Esophagus muscularis mucosa (tissue), 4 donors: ENCODE measurements around the gene SMIM14. TPM values are rescaled to one million over a fixed set of nuclear protein-coding genes. Genes with fewer than 3 reads are reported as not detected.

ENCODE experiments used
- DNase-seq: peaks from one replicate; pipeline ENCODE4 v3.0.0-alpha.2; 2017; ENCODE audit errors: extremely low spot score
- H3K27ac ChIP-seq, 4 donors: fragments of 200-600 bp; sonication (generic); replicated peaks in 1 of 4; 1 replicate in 3 of 4; 2 replicates in 1 of 4; pipeline ENCODE4 v1.5.1; 2016 to 2019; ENCODE audit warnings: mild to moderate bottlenecking in 1 of 4
- H3K27me3 ChIP-seq, 4 donors: fragments of 200-600 bp; sonication (generic); one replicate each; pipeline versions ENCODE4 v1.5.1 to v1.6.0; 2016 to 2019
- H3K36me3 ChIP-seq, 4 donors: fragments of 200-600 bp; sonication (generic); one replicate each; pipeline ENCODE4 v1.5.1; 2016 to 2019
- H3K4me1 ChIP-seq, 4 donors: fragments of 200-600 bp; sonication (generic); one replicate each; pipeline ENCODE4 v1.5.1; 2016 to 2019
- H3K4me3 ChIP-seq, 4 donors: fragments of 200-600 bp; sonication (generic); 1 replicate in 2 of 4; 2 replicates in 2 of 4; pipeline ENCODE4 v1.5.1; 2016 to 2019; ENCODE audit warnings: mild to moderate bottlenecking in 4 of 4, moderate library complexity in 1 of 4
- H3K9me3 ChIP-seq, 4 donors: fragments of 200-600 bp; sonication (generic); 1 replicate in 3 of 4; 2 replicates in 1 of 4; pipeline ENCODE4 v1.5.1; 2016 to 2019
- EP300 ChIP-seq: sonication (generic); formaldehyde crosslinking; IDR thresholded peaks from one replicate; pipeline ENCODE4 v1.6.1; 2017; ENCODE audit warnings: antibody characterized with exemption
- POLR2A ChIP-seq: fragments of 450-650 bp; IDR thresholded peaks from one replicate; pipeline ENCODE4 v1.6.1; 2017; ENCODE audit warnings: antibody characterized with exemption, moderate library complexity, mild to moderate bottlenecking, low read depth
- POLR2AphosphoS5 ChIP-seq, 2 donors: sonication (generic); formaldehyde crosslinking; IDR thresholded peaks; one replicate each; pipeline ENCODE4 v1.6.1; 2017; ENCODE audit warnings: antibody characterized with exemption in 2 of 2
- WGBS: methylation state at CpG from one replicate; pipeline ENCODE4 v1.1.5; 2018; 5-methylcytosine and 5-hydroxymethylcytosine counted together
- intact Hi-C: fragments of 100-400 bp; cut with DNase I; formaldehyde crosslinking; loops from one replicate; pipeline ENCODE4 v1.15.1; 2023
- small RNA-seq, 3 donors: library from RNA; depleted of rRNA; stranded (forward); fragments of <200 nt; gene quantifications; one replicate each; pipeline ENCODE3, GENCODE V24; 2016
- total RNA-seq, 4 donors: library from RNA; depleted of rRNA; stranded (reverse); fragments of >200 nt; gene quantifications; one replicate each; pipeline versions ENCODE4 v1.1.0 to v1.2.1, GENCODE V29; 2016
- TF ChIP-seq, protein P1 (sequence below), 3 experiments: fragments of 200-600 bp in 2 of 3; fragments of 450-650 bp in 1 of 3; sonication (generic) in 2 of 3; IDR thresholded peaks; one replicate each; pipeline ENCODE4 v1.5.1; 2017 to 2019; ENCODE audit warnings: antibody characterized with exemption in 3 of 3, mild to moderate bottlenecking in 2 of 3, moderate library complexity in 1 of 3

Gene SMIM14
- total RNA-seq, 4 donors from 2014 or later = 27.3 to 39.0 (median 29.6) TPM

- intact Hi-C loops = no loop called here
- no peak for DNase-seq
- H3K36me3 ChIP-seq = peaks cover 27 to 50% (median 36%) of the 10 kb centered on the region in 4 donors
- H3K4me3 ChIP-seq = no peak overlapping the region
- no peaks in the 10 kb centered on the region for H3K9me3 ChIP-seq
- 93% methylated on average over 1 of the region's 1 CpG for WGBS
- TF ChIP-seq, protein P1, sequence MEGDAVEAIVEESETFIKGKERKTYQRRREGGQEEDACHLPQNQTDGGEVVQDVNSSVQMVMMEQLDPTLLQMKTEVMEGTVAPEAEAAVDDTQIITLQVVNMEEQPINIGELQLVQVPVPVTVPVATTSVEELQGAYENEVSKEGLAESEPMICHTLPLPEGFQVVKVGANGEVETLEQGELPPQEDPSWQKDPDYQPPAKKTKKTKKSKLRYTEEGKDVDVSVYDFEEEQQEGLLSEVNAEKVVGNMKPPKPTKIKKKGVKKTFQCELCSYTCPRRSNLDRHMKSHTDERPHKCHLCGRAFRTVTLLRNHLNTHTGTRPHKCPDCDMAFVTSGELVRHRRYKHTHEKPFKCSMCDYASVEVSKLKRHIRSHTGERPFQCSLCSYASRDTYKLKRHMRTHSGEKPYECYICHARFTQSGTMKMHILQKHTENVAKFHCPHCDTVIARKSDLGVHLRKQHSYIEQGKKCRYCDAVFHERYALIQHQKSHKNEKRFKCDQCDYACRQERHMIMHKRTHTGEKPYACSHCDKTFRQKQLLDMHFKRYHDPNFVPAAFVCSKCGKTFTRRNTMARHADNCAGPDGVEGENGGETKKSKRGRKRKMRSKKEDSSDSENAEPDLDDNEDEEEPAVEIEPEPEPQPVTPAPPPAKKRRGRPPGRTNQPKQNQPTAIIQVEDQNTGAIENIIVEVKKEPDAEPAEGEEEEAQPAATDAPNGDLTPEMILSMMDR (IDR thresholded peaks at IDR 0.05) = no peak
- no peak for TF ChIP-seq EP300
- no peak for TF ChIP-seq POLR2A
- TF ChIP-seq POLR2AphosphoS5 (IDR thresholded peaks at IDR 0.05) = no peak
- H3K27ac ChIP-seq = no peak overlapping the region
- H3K4me1 ChIP-seq = peaks cover 0 to 6% (median 0%) of the 10 kb centered on the region in 4 donors
- H3K27me3 ChIP-seq = no peaks in the 10 kb centered on the region
Measured at GRCh38 chr4:39497909-39498726, 140.5 kb downstream of the SMIM14 start.

Small RNA genes lying within 50 kb of the gene (small RNA-seq; reads per million reads assigned to genes)
- 0 reads per million in 3 donors for gene RNU7-11P

Other genes with a start within 250 kb of the SMIM14 start
- gene KLB, start 231.9 kb downstream of the SMIM14 start, total RNA-seq = under 1 TPM in 1 of 4 donors, not detected in 3; under 0.01 TPM
- gene RPL9, start 179.9 kb downstream of the SMIM14 start, total RNA-seq = 1,000 to 10,000 TPM; 1,962 to 6,543 (median 3,653) TPM
- gene LIAS, start 179.8 kb downstream of the SMIM14 start, total RNA-seq = 10 to 100 TPM in 2 of 4 donors, 1 to 10 TPM in 2; 8.5 to 11.6 (median 9.7) TPM
- 100 to 1,000 TPM in 1 of 4 donors, 10 to 100 TPM in 3; 36.4 to 180 (median 42.1) TPM for gene UGDH, start 111.4 kb downstream of the SMIM14 start, total RNA-seq
- gene UBE2K, start 59.3 kb upstream of the SMIM14 start, total RNA-seq = 10 to 100 TPM; 31.7 to 41.5 (median 34.3) TPM